HL-60 (cell line): ENCODE results near the gene CCNT1.

Experiments
- DNase-seq, 2 experiments: peaks; one replicate each; pipeline ENCODE4 v3.0.0-alpha.2; 2010 to 2020; ENCODE audit warnings: low read depth in 1 of 2, low spot score in 1 of 2
- H3K27ac ChIP-seq: fragments of 250-450 bp; sonication (Bioruptor Pico); replicated peaks from 2 replicates; pipeline ENCODE4 v1.5.1; 2020; ENCODE audit warnings: mild to moderate bottlenecking, moderate library complexity
- H3K27me3 ChIP-seq: fragments of 250-450 bp; sonication (Bioruptor Pico); 2 replicates; pipeline ENCODE4 v1.5.1; 2021; ENCODE audit warnings: mild to moderate bottlenecking, moderate library complexity; ENCODE audit not compliant: insufficient read depth, poor library complexity, severe bottlenecking
- H3K4me3 ChIP-seq: replicated peaks from 2 replicates; pipeline ENCODE4 v1.5.1; 2011; ENCODE audit warnings: mild to moderate bottlenecking, control low read depth, low read length; ENCODE audit not compliant: insufficient read depth
- GABPA ChIP-seq: IDR thresholded peaks from 2 replicates; pipeline ENCODE4 v1.6.1; 2012; ENCODE audit warnings: low read depth
- POLR2AphosphoS5 ChIP-seq: IDR thresholded peaks from 2 replicates; pipeline ENCODE4 v1.6.1; 2012; ENCODE audit warnings: low read depth
- SPI1 ChIP-seq: IDR thresholded peaks from 2 replicates; pipeline ENCODE4 v1.6.1; 2012; ENCODE audit warnings: low read depth, mild to moderate bottlenecking, borderline replicate concordance
- TF ChIP-seq, protein P1 (sequence below): IDR thresholded peaks from 2 replicates; pipeline ENCODE4 v1.6.1; 2012; ENCODE audit warnings: low read depth; ENCODE audit not compliant: insufficient replicate concordance
- TF ChIP-seq, protein P2 (sequence below): IDR thresholded peaks from one replicate; pipeline ENCODE4 v1.5.1; 2011; ENCODE audit warnings: low read length, control low read depth, inconsistent platforms; ENCODE audit not compliant: insufficient read depth

Gene CCNT1

GRCh38 chr12:48690990-48691389 lies 25.5 kb downstream of the CCNT1 start:
- Histone ChIP-seq H3K27ac (no peak overlapping the region), H3K4me3 (no peak overlapping the region), H3K27me3 (no peaks in the 10 kb centered on the region)
- no peak for DNase-seq
- TF ChIP-seq, protein P1, sequence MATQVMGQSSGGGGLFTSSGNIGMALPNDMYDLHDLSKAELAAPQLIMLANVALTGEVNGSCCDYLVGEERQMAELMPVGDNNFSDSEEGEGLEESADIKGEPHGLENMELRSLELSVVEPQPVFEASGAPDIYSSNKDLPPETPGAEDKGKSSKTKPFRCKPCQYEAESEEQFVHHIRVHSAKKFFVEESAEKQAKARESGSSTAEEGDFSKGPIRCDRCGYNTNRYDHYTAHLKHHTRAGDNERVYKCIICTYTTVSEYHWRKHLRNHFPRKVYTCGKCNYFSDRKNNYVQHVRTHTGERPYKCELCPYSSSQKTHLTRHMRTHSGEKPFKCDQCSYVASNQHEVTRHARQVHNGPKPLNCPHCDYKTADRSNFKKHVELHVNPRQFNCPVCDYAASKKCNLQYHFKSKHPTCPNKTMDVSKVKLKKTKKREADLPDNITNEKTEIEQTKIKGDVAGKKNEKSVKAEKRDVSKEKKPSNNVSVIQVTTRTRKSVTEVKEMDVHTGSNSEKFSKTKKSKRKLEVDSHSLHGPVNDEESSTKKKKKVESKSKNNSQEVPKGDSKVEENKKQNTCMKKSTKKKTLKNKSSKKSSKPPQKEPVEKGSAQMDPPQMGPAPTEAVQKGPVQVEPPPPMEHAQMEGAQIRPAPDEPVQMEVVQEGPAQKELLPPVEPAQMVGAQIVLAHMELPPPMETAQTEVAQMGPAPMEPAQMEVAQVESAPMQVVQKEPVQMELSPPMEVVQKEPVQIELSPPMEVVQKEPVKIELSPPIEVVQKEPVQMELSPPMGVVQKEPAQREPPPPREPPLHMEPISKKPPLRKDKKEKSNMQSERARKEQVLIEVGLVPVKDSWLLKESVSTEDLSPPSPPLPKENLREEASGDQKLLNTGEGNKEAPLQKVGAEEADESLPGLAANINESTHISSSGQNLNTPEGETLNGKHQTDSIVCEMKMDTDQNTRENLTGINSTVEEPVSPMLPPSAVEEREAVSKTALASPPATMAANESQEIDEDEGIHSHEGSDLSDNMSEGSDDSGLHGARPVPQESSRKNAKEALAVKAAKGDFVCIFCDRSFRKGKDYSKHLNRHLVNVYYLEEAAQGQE: no peak

GRCh38 chr12:48690436-48690835 lies 26.1 kb downstream of the CCNT1 start:
- DNase-seq: no peak
- no peak for TF ChIP-seq POLR2AphosphoS5
- TF ChIP-seq, protein P1: no peak
- no peak for TF ChIP-seq SPI1
- TF ChIP-seq, protein P2, sequence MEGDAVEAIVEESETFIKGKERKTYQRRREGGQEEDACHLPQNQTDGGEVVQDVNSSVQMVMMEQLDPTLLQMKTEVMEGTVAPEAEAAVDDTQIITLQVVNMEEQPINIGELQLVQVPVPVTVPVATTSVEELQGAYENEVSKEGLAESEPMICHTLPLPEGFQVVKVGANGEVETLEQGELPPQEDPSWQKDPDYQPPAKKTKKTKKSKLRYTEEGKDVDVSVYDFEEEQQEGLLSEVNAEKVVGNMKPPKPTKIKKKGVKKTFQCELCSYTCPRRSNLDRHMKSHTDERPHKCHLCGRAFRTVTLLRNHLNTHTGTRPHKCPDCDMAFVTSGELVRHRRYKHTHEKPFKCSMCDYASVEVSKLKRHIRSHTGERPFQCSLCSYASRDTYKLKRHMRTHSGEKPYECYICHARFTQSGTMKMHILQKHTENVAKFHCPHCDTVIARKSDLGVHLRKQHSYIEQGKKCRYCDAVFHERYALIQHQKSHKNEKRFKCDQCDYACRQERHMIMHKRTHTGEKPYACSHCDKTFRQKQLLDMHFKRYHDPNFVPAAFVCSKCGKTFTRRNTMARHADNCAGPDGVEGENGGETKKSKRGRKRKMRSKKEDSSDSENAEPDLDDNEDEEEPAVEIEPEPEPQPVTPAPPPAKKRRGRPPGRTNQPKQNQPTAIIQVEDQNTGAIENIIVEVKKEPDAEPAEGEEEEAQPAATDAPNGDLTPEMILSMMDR: no peak
- no peak for TF ChIP-seq GABPA
- Histone ChIP-seq H3K27me3 (no peaks in the 10 kb centered on the region), H3K27ac (no peak overlapping the region), H3K4me3 (no peak overlapping the region)

DNA sequence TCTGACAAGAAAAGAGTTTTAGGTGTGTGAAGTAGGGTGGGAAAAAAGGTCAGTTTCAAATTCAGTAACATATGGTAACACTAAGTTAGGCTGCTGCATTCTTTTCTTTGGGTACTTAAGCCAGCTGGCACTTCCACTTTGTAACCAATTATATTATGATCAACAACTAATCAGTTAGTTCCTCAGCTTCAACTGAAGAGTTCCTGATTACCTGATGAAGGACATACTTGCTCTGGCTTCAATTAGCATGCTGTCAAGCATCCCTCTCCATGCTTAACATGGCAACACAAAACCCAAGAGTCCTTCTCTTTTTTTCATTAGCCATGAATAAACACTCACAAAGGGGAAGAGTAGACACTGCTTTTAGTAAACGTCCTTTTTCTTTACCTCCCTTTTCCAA lies 27.7 kb downstream of the CCNT1 start:
- no peaks in the 10 kb centered on the region for H3K27me3 ChIP-seq
- H3K27ac ChIP-seq: no peak overlapping the region
- no peak overlapping the region for H3K4me3 ChIP-seq
- DNase-seq: no peak
- TF ChIP-seq POLR2AphosphoS5: no peak
- no peak for TF ChIP-seq SPI1
- TF ChIP-seq GABPA: no peak
- TF ChIP-seq, protein P1: no peak
- TF ChIP-seq, protein P2: no peak

GRCh38 chr12:48687592-48687991 lies 28.9 kb downstream of the CCNT1 start:
- Histone ChIP-seq H3K27me3 (no peaks in the 10 kb centered on the region), H3K4me3 (no peak overlapping the region), H3K27ac (no peak overlapping the region)
- no peak for DNase-seq
- TF ChIP-seq GABPA (no peak), POLR2AphosphoS5 (no peak), SPI1 (no peak)
- TF ChIP-seq, protein P2: no peak
- TF ChIP-seq, protein P1: no peak
